ENCODE measurements around the gene NTHL1.

GRCh38 chr16:2026461-2027023 lies 21.1 kb downstream of the NTHL1 start, which contains the start of gene NHERF2:
- TF ChIP-seq CTCF (conservative IDR thresholded peaks at IDR 0.05 in 1 of 2, IDR thresholded peaks at IDR 0.05 in 1 of 2; ENCODE audit: low read depth in 1 of 2, low read length in 2 of 2) (no peak), EZH2 (IDR thresholded peaks at IDR 0.05; ENCODE audit: low read length, missing control alignments) (no peak)
